Germinal center (tissue), 1 donor: ENCODE measurements around the gene PMS1.
"Not testable (repeated sequence)": the region's sequence is repeated elsewhere in the genome, so short reads cannot be mapped to it uniquely, and the experiment has no call there.

Experiments
- DNase-seq: peaks from one replicate; pipeline ENCODE4 v3.0.0; 2012; ENCODE audit warnings: mixed read lengths, low spot score

Gene PMS1

GRCh38 chr2:189865826-189866225 is 81.6 kb downstream of the PMS1 start:
- DNase-seq: no peak

GRCh38 chr2:189866296-189866695 is 82.0 kb downstream of the PMS1 start:
- no peak for DNase-seq

GRCh38 chr2:189868896-189869295 is 84.6 kb downstream of the PMS1 start:
- DNase-seq: no peak

GRCh38 chr2:189870381-189871085 is 86.3 kb downstream of the PMS1 start:
- no peak for DNase-seq

GRCh38 chr2:189873696-189874095 is 89.4 kb downstream of the PMS1 start:
- no peak for DNase-seq

GRCh38 chr2:189874586-189875320 is 90.5 kb downstream of the PMS1 start:
- peak; percentile 7 for DNase-seq

- peak; percentile 4 for DNase-seq
Observed at GRCh38 chr2:189876271-189876670, 92.0 kb downstream of the PMS1 start.

GRCh38 chr2:189879716-189880081 is 95.4 kb downstream of the PMS1 start:
- no peak for DNase-seq

GRCh38 chr2:189880429-189880828 is 96.2 kb downstream of the PMS1 start:
- no peak for DNase-seq

- DNase-seq: no peak
Observed at GRCh38 chr2:189880832-189881492, 96.7 kb downstream of the PMS1 start.

- DNase-seq: no peak
Observed at GRCh38 chr2:189885368-189885767, 101.1 kb downstream of the PMS1 start.

- not testable (repeated sequence) for DNase-seq
Observed at GRCh38 chr2:189892546-189893294, 108.5 kb downstream of the PMS1 start.

- DNase-seq: no peak
Observed at GRCh38 chr2:189896809-189897208, 112.6 kb downstream of the PMS1 start.

- DNase-seq: no peak
Observed at GRCh38 chr2:189899101-189899500, 114.9 kb downstream of the PMS1 start.

GRCh38 chr2:189900726-189901125 is 116.5 kb downstream of the PMS1 start:
- no peak for DNase-seq

GRCh38 chr2:189901664-189902063 is 117.4 kb downstream of the PMS1 start:
- DNase-seq: no peak

- no peak for DNase-seq
Observed at GRCh38 chr2:189913821-189914220, 129.6 kb downstream of the PMS1 start.

- no peak for DNase-seq
Observed at GRCh38 chr2:189916651-189917050, 132.4 kb downstream of the PMS1 start.
